Adipose tissue (tissue), 3 donors: ENCODE measurements around the gene TGM2. TPM values are rescaled to one million over a fixed set of nuclear protein-coding genes. Genes with fewer than 3 reads are reported as not detected.

Source experiments
- H3K27ac ChIP-seq: one replicate; pipeline ENCODE4 v1.5.1; 2013; ENCODE audit warnings: low read depth, low read length
- WGBS, 3 donors: extraction: QIAGEN DNeasy Blood & Tissue Kit; methylation state at CpG; one replicate each; pipeline ENCODE4 v1.1.7; 2013; 5-methylcytosine and 5-hydroxymethylcytosine counted together
- polyA plus RNA-seq, 3 donors: library from polyadenylated mRNA; stranded (reverse); fragments of 200-250 nt; gene quantifications; one replicate each; pipeline ENCODE4 v1.2.3, GENCODE V29; 2013
- donor health status: healthy with polysubstance abuse.
- donor health status: Bipolar disorder and iron deficiency.
- donor health status: healthy.

The TGM2 gene
- polyA plus RNA-seq, 3 donors = 12.7 to 53.1 (median 49.4) TPM

DNA sequence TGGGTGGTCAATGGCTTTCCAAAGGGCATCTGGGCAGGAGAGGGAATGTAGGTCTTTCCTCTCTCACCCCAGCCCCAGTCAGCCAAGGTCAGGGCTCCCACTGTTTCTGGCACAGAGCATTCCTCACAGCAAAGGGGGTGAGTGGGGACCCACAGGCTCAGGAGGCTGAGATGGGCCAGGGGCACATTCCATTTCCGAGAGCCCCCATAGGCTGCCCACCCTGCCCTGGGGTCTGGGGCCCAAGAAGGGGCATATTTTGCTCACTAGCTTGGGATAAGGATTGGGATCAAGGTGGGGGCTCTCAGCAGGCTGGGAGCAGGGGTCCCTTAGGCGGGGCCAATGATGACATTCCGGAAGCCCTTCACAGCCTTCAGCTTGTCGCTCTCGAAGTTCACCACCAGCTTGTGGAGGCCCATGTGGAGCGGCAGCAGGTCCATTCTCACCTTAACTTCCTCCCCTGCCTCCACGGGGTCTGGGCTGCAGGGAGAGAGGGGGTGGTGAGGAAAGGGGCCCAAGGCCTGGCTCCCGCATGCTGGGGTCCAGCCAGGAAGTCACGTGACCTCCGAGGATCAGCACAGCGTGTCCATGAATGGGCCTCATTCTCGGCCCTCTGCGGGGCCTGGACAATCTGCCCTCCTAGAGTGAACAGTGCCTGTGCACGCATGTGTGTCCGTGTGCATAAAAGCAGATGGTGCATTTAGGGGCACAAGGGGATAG, 35.0 kb downstream of the TGM2 start:
- WGBS, 3 donors = 90 to 91% (median 91%) methylated on average over 15 of the region's 15 CpGs
- H3K27ac ChIP-seq = no peak overlapping the region

- no peak overlapping the region for H3K27ac ChIP-seq
- 93 to 94% (median 93%) methylated on average over 6 of the region's 6 CpGs for WGBS, 3 donors
These were observed 35.7 kb downstream of the TGM2 start for GRCh38 chr20:38129248-38129865.

DNA sequence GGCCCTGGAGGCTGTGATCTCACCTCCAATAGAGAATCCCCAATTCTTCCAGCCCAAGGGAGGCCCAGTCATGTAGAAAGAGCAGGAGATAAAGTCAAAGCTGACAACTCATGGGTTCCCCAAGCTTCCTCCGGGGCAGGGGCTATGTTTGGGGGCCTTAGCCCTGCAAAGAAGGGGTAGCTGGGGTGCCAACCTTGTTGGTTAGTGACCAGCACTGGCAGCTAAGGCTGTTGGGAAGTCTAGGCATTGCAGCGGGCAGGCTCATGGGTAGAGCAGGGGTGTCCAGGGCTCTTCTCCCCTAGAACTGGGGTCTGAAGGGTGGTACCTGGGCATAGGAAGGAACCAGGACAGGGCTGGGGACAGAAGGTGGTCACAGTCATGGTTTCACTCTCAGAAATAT, 36.4 kb downstream of the TGM2 start:
- 94 to 97% (median 94%) methylated on average over 2 of the region's 2 CpGs for WGBS, 3 donors
- H3K27ac ChIP-seq = no peak overlapping the region

DNA sequence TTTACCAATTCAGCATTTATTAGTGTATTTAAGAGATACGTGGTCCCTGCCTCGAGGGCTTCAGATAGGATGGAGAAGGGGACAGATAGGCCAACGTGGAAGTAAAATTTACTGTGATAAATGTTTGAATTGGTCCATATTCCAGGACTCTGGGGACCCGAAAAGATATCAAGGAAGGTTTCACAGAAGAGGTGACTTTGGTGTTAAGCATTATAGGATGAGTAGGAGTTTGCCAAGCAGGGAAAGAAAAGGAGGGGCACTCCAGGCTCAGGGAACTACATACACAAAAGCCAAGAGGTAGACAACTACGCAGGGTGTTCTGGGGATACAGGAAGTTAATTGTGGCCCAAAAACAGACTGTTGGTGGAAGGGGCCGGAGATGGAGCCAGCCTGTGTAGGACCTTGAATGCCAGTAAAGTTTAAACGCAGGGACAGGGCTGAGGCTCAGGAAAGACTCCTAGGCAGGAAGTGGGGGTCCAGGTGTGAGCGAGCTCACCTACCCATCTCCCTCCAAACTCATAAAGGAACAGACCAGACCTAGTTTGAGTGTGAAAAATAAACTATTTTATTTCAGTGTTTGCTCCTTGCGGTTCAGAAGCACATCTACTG, 37.0 kb downstream of the TGM2 start:
- H3K27ac ChIP-seq = no peak overlapping the region

DNA sequence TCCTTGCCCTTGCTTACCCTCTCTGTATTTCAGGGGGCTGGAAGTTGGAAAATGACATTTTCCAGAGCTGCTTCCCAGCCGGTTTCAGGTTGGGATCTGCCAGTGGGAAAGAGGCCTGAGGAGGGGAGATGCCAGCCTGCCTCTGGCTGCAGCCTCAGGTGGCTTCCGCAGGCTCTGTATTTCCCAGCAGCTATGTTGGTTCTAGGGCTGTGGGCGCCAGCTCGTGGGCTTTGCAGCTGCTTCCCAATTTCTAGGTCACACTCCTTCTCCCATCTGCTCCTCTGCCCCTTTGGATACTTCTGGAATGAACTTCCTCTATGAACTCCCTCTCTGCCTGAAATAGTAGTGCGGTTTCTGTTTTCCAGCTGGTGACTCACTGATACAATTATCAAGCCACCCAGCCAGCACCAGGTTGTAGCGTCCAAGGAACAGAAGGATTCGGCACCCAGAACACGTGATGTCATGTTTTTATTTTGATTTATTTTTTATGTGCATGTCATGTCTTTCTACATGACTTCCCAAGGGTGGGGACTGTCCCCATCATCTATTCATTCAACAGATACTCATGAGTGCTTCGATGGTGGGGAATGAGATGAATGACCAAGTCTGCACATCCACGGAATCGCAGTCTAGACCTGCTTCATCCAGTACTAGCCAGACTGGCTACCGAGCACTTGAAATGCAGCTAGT, 38.0 kb downstream of the TGM2 start:
- WGBS, 3 donors = 57 to 72% (median 63%) methylated on average over 12 of the region's 12 CpGs
- no peak overlapping the region for H3K27ac ChIP-seq

More for the DNA sequence above, 37.0 kb downstream of the TGM2 start:
- WGBS, 3 donors = 85 to 89% (median 89%) methylated on average over 9 of the region's 9 CpGs

DNA sequence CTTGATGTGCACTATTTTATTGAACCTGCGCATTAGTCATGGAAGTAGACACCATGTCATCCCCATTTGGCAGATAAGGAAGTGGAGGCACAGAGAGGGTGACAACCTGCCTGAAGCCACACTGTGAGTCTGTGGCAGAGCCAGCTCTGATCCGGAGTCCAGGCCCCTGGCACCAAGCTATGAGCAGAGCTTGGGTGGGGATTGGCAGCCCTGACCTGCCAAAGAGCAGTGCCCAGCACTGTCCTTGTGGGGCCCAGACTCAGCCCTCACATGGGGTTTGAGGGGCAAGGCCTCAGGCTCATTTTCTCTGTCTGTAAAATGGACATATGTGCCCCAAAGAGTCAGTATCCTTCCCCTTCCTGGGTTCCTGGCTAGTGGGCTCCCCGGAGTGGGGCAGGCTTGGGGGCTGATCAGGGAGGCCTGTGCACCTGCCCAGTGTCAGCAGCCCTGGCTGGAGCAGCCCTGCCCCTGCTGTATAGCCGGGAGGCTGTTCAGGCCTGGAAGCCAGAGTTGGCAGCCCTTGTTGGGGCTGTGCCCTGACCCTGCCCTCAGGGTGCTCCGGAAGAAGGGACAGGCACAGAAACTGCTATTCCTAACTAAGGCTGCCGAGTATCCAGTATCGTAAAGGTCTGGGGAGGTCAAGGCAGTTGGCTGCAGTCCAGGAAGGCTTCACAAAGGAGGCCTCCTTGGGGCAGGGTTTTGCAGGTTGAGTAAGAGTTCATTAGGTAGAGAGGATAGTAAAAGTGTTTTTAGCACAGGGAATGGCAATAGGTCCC, 38.7 kb downstream of the TGM2 start:
- 76 to 84% (median 84%) methylated on average over 7 of the region's 7 CpGs for WGBS, 3 donors
- H3K27ac ChIP-seq = no peak overlapping the region

- no peak overlapping the region for H3K27ac ChIP-seq
These were observed 39.7 kb downstream of the TGM2 start for GRCh38 chr20:38125157-38126056.

DNA sequence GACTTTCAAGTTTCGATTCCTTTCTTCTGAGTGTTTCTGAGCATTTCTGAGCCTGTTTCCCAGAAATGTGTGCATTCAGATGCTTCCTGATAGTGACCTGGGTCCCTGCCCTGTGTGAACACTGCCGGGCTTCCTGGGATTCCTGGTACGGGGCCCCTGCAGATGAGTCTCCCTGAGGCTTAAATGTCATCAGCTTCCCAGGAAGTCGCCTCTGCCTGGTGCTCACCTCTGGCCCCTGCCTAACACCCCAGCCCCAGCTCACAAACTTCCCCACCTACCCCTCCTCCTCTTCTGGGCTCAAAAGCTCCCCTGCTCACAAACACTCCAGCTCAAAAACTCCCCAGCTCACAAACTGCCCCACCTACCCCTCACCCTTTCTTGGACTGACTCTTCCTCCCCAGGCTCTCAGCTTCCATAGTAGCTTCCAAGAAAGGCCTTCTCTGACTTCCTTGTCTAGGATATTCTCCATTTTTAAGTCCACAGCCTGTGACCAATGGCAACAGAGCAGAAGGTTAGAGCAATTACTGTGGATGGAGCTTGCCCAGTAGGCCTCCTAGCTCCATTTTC, 42.0 kb downstream of the TGM2 start:
- H3K27ac ChIP-seq = no peak overlapping the region
- 31 to 61% (median 41%) methylated on average over 4 of the region's 4 CpGs for WGBS, 3 donors

More at GRCh38 chr20:38125157-38126056, 39.7 kb downstream of the TGM2 start:
- 43 to 80% (median 72%) methylated on average over 17 to 18 of the region's 18 CpGs for WGBS, 3 donors

DNA sequence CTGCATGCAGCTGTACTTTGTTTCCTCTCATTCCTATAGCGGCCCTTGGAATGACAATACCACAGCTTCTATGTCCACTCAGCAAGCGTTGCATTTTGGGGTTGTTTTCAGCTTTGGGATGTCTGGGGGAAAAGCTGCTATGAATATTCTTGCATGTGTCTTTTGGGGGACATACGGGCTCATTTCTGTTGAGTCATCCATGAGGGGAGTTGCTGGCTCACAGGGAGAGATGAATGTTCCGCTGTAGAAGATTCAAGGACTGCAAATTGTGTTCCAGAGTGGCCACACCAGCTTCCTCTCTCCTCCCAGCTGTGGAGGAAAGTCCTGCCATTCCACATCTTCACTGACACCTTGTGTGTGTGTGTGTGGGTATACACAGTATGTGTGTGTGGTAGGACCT, 43.3 kb downstream of the TGM2 start:
- H3K27ac ChIP-seq = no peak overlapping the region
- WGBS, 3 donors = 83 to 92% (median 87%) methylated on average over 4 of the region's 4 CpGs

- 94 to 99% (median 96%) methylated on average over 4 of the region's 4 CpGs for whole genome bisulfite sequencing, 3 donors
- H3K27ac ChIP-seq = no peak overlapping the region
These were observed 44.5 kb downstream of the TGM2 start for GRCh38 chr20:38120625-38120988.

DNA sequence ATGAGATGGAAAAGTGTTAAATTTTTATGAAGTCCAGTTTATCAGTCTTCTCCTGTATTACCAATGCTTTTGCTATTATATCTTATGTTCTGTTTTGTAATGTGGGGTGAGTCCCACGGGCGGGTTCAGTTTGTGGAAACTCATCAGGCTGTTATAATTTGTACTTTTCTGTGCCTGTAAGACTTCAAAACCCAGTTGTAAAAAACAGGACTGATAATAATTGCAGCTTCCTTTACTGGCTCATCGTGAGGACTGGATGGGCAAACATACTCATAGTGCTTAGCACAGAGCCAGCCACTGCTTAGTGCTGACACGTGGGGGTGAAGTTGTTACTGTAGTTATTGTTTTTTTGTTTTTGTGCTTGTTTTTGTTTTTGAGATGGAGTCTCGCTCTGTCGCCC, 45.6 kb downstream of the TGM2 start:
- WGBS, 3 donors = 79 to 91% (median 84%) methylated on average over 6 of the region's 6 CpGs
- no peak overlapping the region for H3K27ac ChIP-seq

GRCh38 chr20:38117635-38118034, 47.4 kb downstream of the TGM2 start:
- H3K27ac ChIP-seq = no peak overlapping the region
- 72 to 90% (median 85%) methylated on average over 3 of the region's 3 CpGs for WGBS, 3 donors

DNA sequence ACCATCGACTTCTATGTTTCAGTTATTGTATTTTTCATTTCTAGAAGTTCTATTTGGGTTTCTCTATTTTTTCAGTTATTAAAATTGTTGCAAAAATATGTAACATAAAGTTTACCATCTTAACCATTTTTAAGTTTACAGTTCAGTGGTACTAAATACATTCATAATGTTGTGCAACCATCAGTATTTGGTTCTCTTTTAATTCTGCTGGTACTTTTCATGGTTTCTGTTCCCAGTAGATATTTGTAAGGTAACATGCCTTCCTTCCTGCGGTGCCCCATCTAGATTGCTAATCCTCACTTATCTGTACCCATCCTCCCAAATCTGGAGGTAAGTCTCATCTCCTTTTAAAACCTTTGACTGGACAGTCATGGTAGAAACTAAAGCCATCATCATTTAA, 47.9 kb downstream of the TGM2 start:
- H3K27ac ChIP-seq = no peak overlapping the region
- 88 to 93% (median 90%) methylated on average over 2 of the region's 2 CpGs for WGBS, 3 donors

DNA sequence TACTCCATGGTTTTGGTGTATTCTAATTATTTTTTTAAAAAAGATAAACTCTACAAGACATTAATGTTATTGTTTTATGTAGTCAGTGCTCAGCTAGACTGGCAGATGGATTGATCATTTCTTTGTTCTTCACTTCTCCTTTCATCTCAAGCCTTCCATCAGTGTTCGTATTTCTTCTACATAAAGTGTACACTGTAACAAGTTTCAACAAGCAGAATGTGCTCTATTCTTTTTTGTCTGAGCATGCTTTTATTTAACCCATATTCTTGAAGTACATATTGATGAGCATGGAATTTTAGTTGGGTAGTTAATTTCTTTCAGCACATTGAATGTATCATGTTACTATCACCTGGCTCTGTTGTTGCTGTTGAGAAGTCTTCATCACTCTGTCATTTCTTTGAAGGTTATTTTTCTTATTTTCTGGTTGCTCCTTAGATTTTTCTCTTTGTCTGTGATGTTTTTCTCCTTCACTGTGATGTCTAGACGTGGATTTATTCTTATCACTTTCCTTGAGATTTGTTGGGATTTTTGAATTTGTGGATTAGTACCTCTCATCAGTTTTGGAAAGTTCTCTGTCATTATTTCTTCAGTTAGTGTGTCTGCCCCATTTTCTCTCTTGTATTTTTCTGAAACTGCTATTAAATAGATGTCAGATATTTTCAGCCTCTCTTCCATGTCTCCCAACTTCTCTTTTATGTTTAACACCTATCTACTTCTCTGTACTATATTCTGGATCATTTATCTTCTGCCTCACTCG, 48.5 kb downstream of the TGM2 start:
- no peak overlapping the region for H3K27ac ChIP-seq
- WGBS, 3 donors = 61 to 77% (median 61%) methylated on average over 3 of the region's 3 CpGs

DNA sequence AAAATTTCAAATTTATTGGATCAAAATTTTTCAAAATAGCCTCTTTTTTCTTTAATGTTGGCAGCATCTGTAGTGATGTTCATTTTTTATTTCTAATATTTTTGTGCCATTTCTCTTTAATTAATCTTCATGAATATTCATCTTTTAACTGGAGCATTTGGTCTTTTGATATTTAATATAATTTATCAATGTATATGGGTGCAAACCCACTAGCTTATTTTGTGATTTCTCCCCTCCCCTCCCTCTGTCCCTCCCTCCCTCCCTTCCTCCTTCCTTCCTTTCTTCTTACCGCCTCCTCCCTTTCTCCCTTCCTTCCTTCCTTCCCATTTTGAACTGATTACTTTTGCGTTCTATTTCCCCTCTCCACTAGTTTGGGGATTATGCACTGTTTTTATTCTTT, 49.2 kb downstream of the TGM2 start:
- H3K27ac ChIP-seq = no peak overlapping the region
- WGBS, 3 donors = 53 to 83% (median 60%) methylated on average over 1 to 2 of the region's 2 CpGs

DNA sequence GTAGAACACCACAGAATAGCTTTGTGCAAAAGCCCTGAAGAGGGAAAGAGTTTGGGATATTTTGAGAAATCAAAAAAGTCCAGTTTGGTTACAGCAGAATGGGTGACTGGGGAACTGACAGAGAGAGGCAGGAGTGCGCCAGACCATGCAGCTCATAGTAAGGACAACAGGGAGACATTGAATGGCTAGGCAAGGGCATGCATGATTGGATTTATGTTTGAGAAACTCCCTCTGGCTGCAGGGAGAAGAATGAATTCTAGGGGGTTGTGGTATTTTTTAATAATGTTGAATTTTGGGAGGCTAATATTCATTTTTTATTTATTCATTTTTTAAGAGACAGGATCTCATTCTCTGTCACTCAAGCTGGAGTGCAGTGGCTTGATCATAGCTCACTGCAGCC, 49.9 kb downstream of the TGM2 start:
- H3K27ac ChIP-seq = no peak overlapping the region
- WGBS, 3 donors = 94 to 100% (median 96%) methylated on average over 1 of the region's 1 CpG

DNA sequence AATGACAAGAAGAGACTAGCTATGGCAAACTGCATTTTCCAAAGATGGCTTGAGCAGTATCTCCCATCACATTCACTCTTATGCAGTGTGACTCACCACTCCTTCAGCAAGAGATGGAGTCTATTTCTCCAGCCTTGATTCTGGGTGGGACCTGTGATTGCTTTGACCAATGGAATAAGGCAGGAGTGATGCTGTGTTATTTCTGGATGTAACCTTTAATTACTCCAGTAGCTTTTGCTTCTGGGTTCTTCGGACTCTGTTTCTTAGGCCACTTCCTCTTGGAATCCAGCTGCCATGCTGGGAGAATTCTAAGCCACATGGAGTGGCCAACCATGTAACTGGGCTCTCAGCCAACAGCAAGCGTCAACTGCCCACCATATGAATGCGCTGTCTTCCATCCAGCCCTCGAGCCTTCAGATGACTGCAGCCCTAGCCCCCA, 50.7 kb downstream of the TGM2 start:
- WGBS, 3 donors = 92 to 96% (median 95%) methylated on average over 4 of the region's 4 CpGs

More for the DNA sequence above, 50.7 kb downstream of the TGM2 start:
- no peak overlapping the region for H3K27ac ChIP-seq
